Tibial artery (tissue), 4 donors: ENCODE data around the gene SRPK2.

Source experiments
- DNase-seq, 2 donors: peaks; one replicate each; pipeline ENCODE4 v3.0.0-alpha.2; 2019
- H3K27ac ChIP-seq, 2 donors: fragments of 200-600 bp; sonication (generic) in 1 of 2; 1 replicate in 1 of 2; 2 replicates in 1 of 2; pipeline ENCODE4 v1.5.1; 2018 to 2019; ENCODE audit warnings: mild to moderate bottlenecking in 1 of 2
- H3K27me3 ChIP-seq, 2 donors: fragments of 200-600 bp; sonication (generic) in 1 of 2; one replicate each; pipeline versions ENCODE4 v1.5.1 to v1.6.0; 2016 to 2019
- H3K36me3 ChIP-seq, 3 donors: fragments of 200-600 bp; sonication (generic) in 2 of 3; one replicate each; pipeline ENCODE4 v1.5.1; 2016 to 2019; ENCODE audit warnings: mild to moderate bottlenecking in 2 of 3
- H3K4me1 ChIP-seq, 4 donors: fragments of 200-600 bp; sonication (generic) in 2 of 4; 1 replicate in 3 of 4; 2 replicates in 1 of 4; pipeline ENCODE4 v1.5.1; 2016 to 2019
- H3K4me3 ChIP-seq, 2 donors: fragments of 200-600 bp; sonication (generic) in 1 of 2; 1 replicate in 1 of 2; 2 replicates in 1 of 2; pipeline ENCODE4 v1.5.1; 2018 to 2019; ENCODE audit warnings: mild to moderate bottlenecking in 2 of 2
- H3K9me3 ChIP-seq, 3 donors: fragments of 200-600 bp; sonication (generic) in 1 of 3; one replicate each; pipeline ENCODE4 v1.5.1; 2016 to 2019
- intact Hi-C: fragments of 100-400 bp; cut with DNase I; formaldehyde crosslinking; loops from one replicate; pipeline ENCODE4 v1.15.0; 2023; ENCODE audit warnings: low total_unique reads
- TF ChIP-seq, protein P1 (sequence below), 2 experiments: fragments of 200-600 bp in 1 of 2; fragments of 450-650 bp in 1 of 2; IDR thresholded peaks; one replicate each; pipeline ENCODE4 v1.5.1; 2017 to 2019; ENCODE audit warnings: antibody characterized with exemption in 2 of 2, mild to moderate bottlenecking in 1 of 2, moderate library complexity in 1 of 2

The SRPK2 gene

DNA sequence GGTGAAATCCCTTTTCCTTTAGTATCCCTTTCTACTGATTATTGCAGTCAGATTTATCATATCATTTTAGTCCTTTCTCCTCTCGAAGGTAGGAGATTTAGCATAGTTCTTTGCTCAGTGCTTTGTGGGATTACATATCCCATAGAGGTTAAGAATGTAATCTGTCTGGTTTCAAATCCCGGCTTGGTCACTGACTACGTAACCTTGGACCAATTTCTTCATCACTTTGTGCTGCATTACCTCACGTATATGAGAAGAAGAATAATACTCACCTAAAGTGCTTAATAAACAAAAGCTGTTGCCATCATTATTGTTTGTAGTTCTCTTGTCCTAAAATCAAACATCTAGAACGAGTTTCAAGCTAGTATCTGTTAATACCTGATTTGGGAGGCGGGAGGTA is 300.7 kb downstream of the SRPK2 start:
- Histone ChIP-seq H3K27ac (no peak overlapping the region), H3K4me3 (no peak overlapping the region), H3K4me1 (peaks cover 0 to 2% (median 0%) of the 10 kb centered on the region in 4 donors), H3K9me3 (no peaks in the 10 kb centered on the region), H3K36me3 (peaks cover 37 to 80% (median 70%) of the 10 kb centered on the region in 3 donors), H3K27me3 (no peaks in the 10 kb centered on the region)
- TF ChIP-seq, protein P1, sequence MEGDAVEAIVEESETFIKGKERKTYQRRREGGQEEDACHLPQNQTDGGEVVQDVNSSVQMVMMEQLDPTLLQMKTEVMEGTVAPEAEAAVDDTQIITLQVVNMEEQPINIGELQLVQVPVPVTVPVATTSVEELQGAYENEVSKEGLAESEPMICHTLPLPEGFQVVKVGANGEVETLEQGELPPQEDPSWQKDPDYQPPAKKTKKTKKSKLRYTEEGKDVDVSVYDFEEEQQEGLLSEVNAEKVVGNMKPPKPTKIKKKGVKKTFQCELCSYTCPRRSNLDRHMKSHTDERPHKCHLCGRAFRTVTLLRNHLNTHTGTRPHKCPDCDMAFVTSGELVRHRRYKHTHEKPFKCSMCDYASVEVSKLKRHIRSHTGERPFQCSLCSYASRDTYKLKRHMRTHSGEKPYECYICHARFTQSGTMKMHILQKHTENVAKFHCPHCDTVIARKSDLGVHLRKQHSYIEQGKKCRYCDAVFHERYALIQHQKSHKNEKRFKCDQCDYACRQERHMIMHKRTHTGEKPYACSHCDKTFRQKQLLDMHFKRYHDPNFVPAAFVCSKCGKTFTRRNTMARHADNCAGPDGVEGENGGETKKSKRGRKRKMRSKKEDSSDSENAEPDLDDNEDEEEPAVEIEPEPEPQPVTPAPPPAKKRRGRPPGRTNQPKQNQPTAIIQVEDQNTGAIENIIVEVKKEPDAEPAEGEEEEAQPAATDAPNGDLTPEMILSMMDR (IDR thresholded peaks at IDR 0.05): no peak
- DNase-seq: no peak
- intact Hi-C loops: no loop called here

DNA sequence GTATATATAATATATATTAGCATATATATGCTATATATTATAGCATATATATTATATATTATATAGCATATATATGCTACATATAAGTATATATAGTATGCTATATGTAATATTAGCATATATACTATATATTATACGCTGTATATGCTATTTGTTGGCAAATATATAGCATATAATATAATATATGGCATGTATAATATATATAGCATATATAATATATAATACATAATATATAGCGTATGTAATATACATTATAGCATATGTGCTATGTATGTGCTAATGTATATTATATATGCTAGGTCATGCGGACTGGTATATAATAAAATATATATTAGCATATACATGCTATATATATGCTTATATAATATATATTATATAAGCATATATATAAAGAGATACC is 301.9 kb downstream of the SRPK2 start:
- Histone ChIP-seq H3K36me3 (peaks cover 32 to 82% (median 70%) of the 10 kb centered on the region in 3 donors), H3K27ac (no peak overlapping the region), H3K27me3 (no peaks in the 10 kb centered on the region), H3K4me3 (no peak overlapping the region), H3K9me3 (no peaks in the 10 kb centered on the region), H3K4me1 (peaks cover 0 to 2% (median 0%) of the 10 kb centered on the region in 4 donors)
- TF ChIP-seq, protein P1 (IDR thresholded peaks at IDR 0.05): no peak
- DNase-seq: no peak
- intact Hi-C loops: no loop called here

DNA sequence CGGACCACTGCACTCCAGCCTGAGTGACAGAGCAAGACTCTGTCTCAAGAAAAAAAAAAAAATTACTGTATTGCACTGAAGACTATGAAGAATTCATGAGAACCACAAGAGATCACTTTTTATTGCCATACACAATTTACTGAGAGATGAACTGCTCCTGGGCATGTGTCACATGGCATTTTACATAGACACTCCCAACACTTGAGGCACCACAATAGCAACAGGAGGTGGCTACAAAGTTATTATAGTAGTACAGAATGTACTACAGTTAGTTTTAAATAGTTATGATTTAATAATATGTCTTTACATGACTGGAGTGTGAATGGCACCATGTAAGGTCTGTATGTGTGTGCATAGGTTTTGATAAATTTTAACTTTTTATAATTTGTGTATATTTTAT is 304.1 kb downstream of the SRPK2 start:
- peaks cover 51 to 86% (median 68%) of the 10 kb centered on the region in 3 donors for H3K36me3 ChIP-seq
- no peak for DNase-seq
- H3K4me1 ChIP-seq: peaks cover 0 to 2% (median 0%) of the 10 kb centered on the region in 4 donors
- intact Hi-C loops: no loop called here
- no peaks in the 10 kb centered on the region for H3K27me3 ChIP-seq
- TF ChIP-seq, protein P1 (IDR thresholded peaks at IDR 0.05): no peak
- no peak overlapping the region for H3K27ac ChIP-seq
- H3K9me3 ChIP-seq: no peaks in the 10 kb centered on the region
- H3K4me3 ChIP-seq: no peak overlapping the region

DNA sequence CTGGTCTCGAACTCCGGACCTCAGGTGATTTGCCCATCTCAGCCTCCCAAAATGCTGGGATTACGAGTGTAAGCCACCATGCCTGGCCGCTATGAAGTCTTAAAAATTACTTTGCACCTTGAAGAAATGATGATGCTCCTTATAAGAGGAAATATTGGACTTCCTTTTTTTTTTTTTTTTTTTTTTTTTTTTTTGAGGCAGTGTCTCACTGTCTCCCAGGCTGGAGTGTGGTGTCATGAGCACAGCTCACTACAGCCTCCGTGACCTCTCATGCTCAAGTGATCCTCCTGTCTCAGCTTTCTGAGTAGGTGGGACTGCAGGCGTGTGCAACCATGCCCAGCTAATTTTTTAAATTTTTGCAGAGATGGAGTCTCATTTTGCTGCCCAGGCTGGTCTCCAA is 309.4 kb downstream of the SRPK2 start:
- no peaks in the 10 kb centered on the region for H3K27me3 ChIP-seq
- H3K36me3 ChIP-seq: peaks cover 72 to 99% (median 91%) of the 10 kb centered on the region in 3 donors
- no peak overlapping the region for H3K27ac ChIP-seq
- TF ChIP-seq, protein P1 (IDR thresholded peaks at IDR 0.05): no peak
- H3K4me3 ChIP-seq: no peak overlapping the region
- intact Hi-C loops: no loop called here
- H3K9me3 ChIP-seq: no peaks in the 10 kb centered on the region
- no peak for DNase-seq
- no peaks in the 10 kb centered on the region for H3K4me1 ChIP-seq

DNA sequence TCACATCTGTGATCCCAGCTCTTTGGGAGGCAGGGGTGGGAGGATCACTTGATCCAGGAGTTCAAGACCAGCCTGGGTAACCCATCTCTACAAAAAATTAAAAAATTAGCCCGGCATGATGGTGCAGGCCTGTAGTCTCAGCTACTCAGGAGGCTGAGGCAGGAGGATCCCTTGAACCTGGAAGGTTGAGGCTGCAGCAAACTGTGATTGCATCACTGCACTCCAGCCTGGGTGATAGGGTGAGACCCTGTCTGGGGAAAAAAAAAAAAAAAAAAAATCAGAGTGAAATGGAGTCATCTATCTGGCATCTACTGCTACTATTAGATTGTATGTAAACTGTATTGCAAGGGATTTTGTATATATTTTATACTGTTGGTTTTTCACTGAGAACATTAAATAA is 315.6 kb downstream of the SRPK2 start:
- intact Hi-C loops: no loop called here
- H3K4me3 ChIP-seq: no peak overlapping the region
- no peak for DNase-seq
- no peaks in the 10 kb centered on the region for H3K9me3 ChIP-seq
- H3K27me3 ChIP-seq: no peaks in the 10 kb centered on the region
- H3K4me1 ChIP-seq: peaks cover 0 to 4% (median 0%) of the 10 kb centered on the region in 4 donors
- peaks cover 65 to 75% (median 66%) of the 10 kb centered on the region in 3 donors for H3K36me3 ChIP-seq
- no peak overlapping the region for H3K27ac ChIP-seq
- TF ChIP-seq, protein P1 (IDR thresholded peaks at IDR 0.05): no peak

DNA sequence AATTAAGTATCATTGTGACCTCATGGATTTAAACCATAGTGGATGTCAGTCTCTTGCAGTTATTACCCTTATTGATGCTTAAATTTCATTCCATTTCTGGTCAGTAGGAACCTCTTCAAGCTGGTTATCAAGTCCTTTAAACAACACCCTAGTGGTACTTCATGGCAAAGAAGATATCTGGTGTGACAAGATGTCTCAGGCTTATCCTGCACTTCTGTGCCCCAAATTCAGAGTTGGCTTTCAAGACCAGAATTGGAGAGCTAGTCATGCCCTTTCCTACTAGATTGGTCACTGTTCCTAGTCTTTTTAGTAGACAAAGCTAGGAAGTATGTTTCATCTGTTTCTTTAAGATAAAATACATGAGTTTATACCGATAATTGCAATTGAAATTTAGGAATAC is 319.8 kb downstream of the SRPK2 start:
- Histone ChIP-seq H3K4me3 (no peak overlapping the region), H3K4me1 (peaks cover 0 to 21% (median 6%) of the 10 kb centered on the region in 4 donors), H3K36me3 (peaks cover 39 to 63% (median 56%) of the 10 kb centered on the region in 3 donors), H3K27ac (no peak overlapping the region), H3K27me3 (no peaks in the 10 kb centered on the region), H3K9me3 (no peaks in the 10 kb centered on the region)
- TF ChIP-seq, protein P1 (IDR thresholded peaks at IDR 0.05): no peak
- DNase-seq: no peak
- intact Hi-C loops: no loop called here
